Esophagus squamous epithelium (tissue), 5 donors: Measurements from ENCODE around the gene INSC. TPM values are rescaled to one million over a fixed set of nuclear protein-coding genes. Genes with fewer than 3 reads are reported as not detected.

Source experiments
- DNase-seq: peaks from one replicate; lab custom pipeline; 2025; lab: John Stamatoyannopoulos, UW
- H3K27ac ChIP-seq, 4 donors: fragments of 200-600 bp; sonication (generic); one replicate each; pipeline ENCODE4 v1.5.1; 2016 to 2019; ENCODE audit warnings: mild to moderate bottlenecking in 1 of 4
- H3K27me3 ChIP-seq, 4 donors: fragments of 200-600 bp; sonication (generic); 1 replicate in 3 of 4; 2 replicates in 1 of 4; pipeline versions ENCODE4 v1.5.1 to v1.6.0; 2017 to 2021; ENCODE audit warnings: antibody characterized with exemption in 1 of 4
- H3K36me3 ChIP-seq, 3 donors: fragments of 200-600 bp; sonication (generic); one replicate each; pipeline ENCODE4 v1.5.1; 2016 to 2019
- H3K4me1 ChIP-seq, 3 donors: fragments of 200-600 bp; sonication (generic); one replicate each; pipeline ENCODE4 v1.5.1; 2017 to 2019
- H3K4me3 ChIP-seq, 4 donors: fragments of 200-600 bp; sonication (generic); 1 replicate in 3 of 4; 2 replicates in 1 of 4; pipeline ENCODE4 v1.5.1; 2016 to 2019; ENCODE audit warnings: mild to moderate bottlenecking in 2 of 4, moderate library complexity in 1 of 4
- H3K9me3 ChIP-seq, 3 donors: fragments of 200-600 bp; sonication (generic); one replicate each; pipeline ENCODE4 v1.5.1; 2016 to 2019
- CTCF ChIP-seq, 6 experiments: fragments of 450-650 bp in 4 of 6; fragments of 200-600 bp in 2 of 6; sonication (generic) in 2 of 6; IDR thresholded peaks; one replicate each; pipeline ENCODE4 v1.5.1; 2016 to 2019; ENCODE audit warnings: antibody characterized with exemption in 6 of 6, mild to moderate bottlenecking in 4 of 6, moderate library complexity in 4 of 6
- POLR2A ChIP-seq, 4 donors: fragments of 450-650 bp; IDR thresholded peaks; one replicate each; pipeline ENCODE4 v1.6.1; 2017; ENCODE audit warnings: antibody characterized with exemption in 4 of 4, mild to moderate bottlenecking in 4 of 4, moderate library complexity in 3 of 4
- WGBS, 2 donors: methylation state at CpG; one replicate each; pipeline ENCODE4 v1.1.5; 2018; 5-methylcytosine and 5-hydroxymethylcytosine counted together
- intact Hi-C: fragments of 100-400 bp; cut with DNase I; formaldehyde crosslinking; loops from one replicate; pipeline ENCODE4 v1.15.0; 2022
- total RNA-seq, 4 donors: library from RNA; depleted of rRNA; stranded (reverse); fragments of >200 nt; gene quantifications; one replicate each; pipeline ENCODE4 v1.1.0, GENCODE V29; 2016
- donor health status: DM: yes; HTN: yes; CAD: no.

INSC gene
- total RNA-seq, 4 donors from 2014 or later, result 0.30 to 0.38 TPM; not detected in 2

GRCh38 chr11:15223318-15223717 lies 108.6 kb downstream of the INSC start:
- Histone ChIP-seq H3K36me3 (no peaks in the 10 kb centered on the region), H3K9me3 (no peaks in the 10 kb centered on the region), H3K27ac (no peak overlapping the region), H3K4me3 (no peak overlapping the region), H3K4me1 (no peaks in the 10 kb centered on the region), H3K27me3 (peaks cover 0 to 4% (median 0%) of the 10 kb centered on the region in 4 donors)
- 36 to 64% methylated on average over 1 of the region's 1 CpG for WGBS, 2 donors
- intact Hi-C loops, result no loop called here
- TF ChIP-seq CTCF (IDR thresholded peaks at IDR 0.05) (no peak), POLR2A (IDR thresholded peaks at IDR 0.05) (no peak)
- no peak for DNase-seq

- Histone ChIP-seq H3K27ac (no peak overlapping the region), H3K4me1 (no peaks in the 10 kb centered on the region), H3K9me3 (no peaks in the 10 kb centered on the region), H3K36me3 (no peaks in the 10 kb centered on the region), H3K4me3 (no peak overlapping the region), H3K27me3 (peaks cover 0 to 4% (median 0%) of the 10 kb centered on the region in 4 donors)
- no peak for DNase-seq
- no peak for TF ChIP-seq POLR2A (IDR thresholded peaks at IDR 0.05)
- TF ChIP-seq CTCF (IDR thresholded peaks at IDR 0.05), result no peak
- 63% methylated on average over 3 of the region's 3 CpGs; no CpG with 5 or more reads in 1 of the 2 donors for WGBS, 2 donors
- intact Hi-C loops, result no loop called here
Observed at GRCh38 chr11:15224466-15224865, 109.7 kb downstream of the INSC start.

GRCh38 chr11:15227011-15227410 lies 112.3 kb downstream of the INSC start:
- Histone ChIP-seq H3K27me3 (peaks cover 0 to 4% (median 0%) of the 10 kb centered on the region in 4 donors), H3K9me3 (no peaks in the 10 kb centered on the region), H3K4me3 (no peak overlapping the region), H3K36me3 (no peaks in the 10 kb centered on the region), H3K27ac (no peak overlapping the region), H3K4me1 (no peaks in the 10 kb centered on the region)
- TF ChIP-seq CTCF (IDR thresholded peaks at IDR 0.05) (no peak), POLR2A (IDR thresholded peaks at IDR 0.05) (no peak)
- WGBS, 2 donors, result 94 to 100% methylated on average over 1 of the region's 1 CpG
- no peak for DNase-seq
- intact Hi-C loops, result no loop called here

GRCh38 chr11:15228331-15228849 lies 113.7 kb downstream of the INSC start:
- WGBS, 2 donors, result 65 to 73% methylated on average over 4 to 7 of the region's 8 CpGs
- Histone ChIP-seq H3K4me1 (no peaks in the 10 kb centered on the region), H3K27me3 (peaks cover 0 to 4% (median 0%) of the 10 kb centered on the region in 4 donors), H3K4me3 (no peak overlapping the region), H3K9me3 (no peaks in the 10 kb centered on the region), H3K36me3 (no peaks in the 10 kb centered on the region), H3K27ac (no peak overlapping the region)
- DNase-seq, result no peak
- intact Hi-C loops, result no loop called here
- TF ChIP-seq CTCF (IDR thresholded peaks at IDR 0.05) (no peak), POLR2A (IDR thresholded peaks at IDR 0.05) (no peak)

GRCh38 chr11:15229069-15229468 lies 114.3 kb downstream of the INSC start:
- H3K4me3 ChIP-seq, result no peak overlapping the region
- no peak overlapping the region for H3K27ac ChIP-seq
- H3K9me3 ChIP-seq, result no peaks in the 10 kb centered on the region
- 0% methylated on average over 2 of the region's 2 CpGs for WGBS, 2 donors
- no peaks in the 10 kb centered on the region for H3K4me1 ChIP-seq
- no peak for DNase-seq
- no peaks in the 10 kb centered on the region for H3K36me3 ChIP-seq
- TF ChIP-seq POLR2A (IDR thresholded peaks at IDR 0.05) (no peak), CTCF (IDR thresholded peaks at IDR 0.05) (no peak)
- peaks cover 0 to 4% (median 0%) of the 10 kb centered on the region in 4 donors for H3K27me3 ChIP-seq
- intact Hi-C loops, result no loop called here
